Limb (tissue), 2 donors: ENCODE results near the gene BACH2.
"Not testable (repeated sequence)": the region's sequence is repeated elsewhere in the genome, so short reads cannot be mapped to it uniquely, and the experiment has no call there.

Experiments
- DNase-seq, 2 donors: peaks; one replicate each; pipeline ENCODE4 v3.0.0-alpha.2; 2016; ENCODE audit errors: extremely low spot score in 2 of 2

The BACH2 gene

GRCh38 chr6:90184334-90185298, 112.0 kb downstream of the BACH2 start:
- DNase-seq = no peak

- no peak for DNase-seq
These were observed 112.9 kb downstream of the BACH2 start for GRCh38 chr6:90183587-90184333.

GRCh38 chr6:90180526-90180925, 116.1 kb downstream of the BACH2 start:
- DNase-seq = no peak

GRCh38 chr6:90179190-90180169, 117.2 kb downstream of the BACH2 start:
- DNase-seq = no peak

- peak in 1 of 2 donors; percentile 40 for DNase-seq
These were observed 118.2 kb downstream of the BACH2 start for GRCh38 chr6:90178384-90178855.

GRCh38 chr6:90177544-90178383, 118.9 kb downstream of the BACH2 start:
- DNase-seq = no peak

GRCh38 chr6:90175627-90176538, 120.8 kb downstream of the BACH2 start:
- DNase-seq = no peak

GRCh38 chr6:90173262-90173925, 123.2 kb downstream of the BACH2 start:
- DNase-seq = no peak

GRCh38 chr6:90170601-90171000, 126.0 kb downstream of the BACH2 start:
- no peak for DNase-seq

- no peak for DNase-seq
These were observed 127.3 kb downstream of the BACH2 start for GRCh38 chr6:90169374-90169773.

GRCh38 chr6:90168693-90169131, 127.9 kb downstream of the BACH2 start:
- peak in 1 of 2 donors; percentile 22 for DNase-seq

- no peak for DNase-seq
These were observed 128.9 kb downstream of the BACH2 start for GRCh38 chr6:90167514-90168379.

GRCh38 chr6:90166155-90166924, 130.3 kb downstream of the BACH2 start:
- DNase-seq = not testable (repeated sequence)

GRCh38 chr6:90162648-90163387, 133.8 kb downstream of the BACH2 start:
- DNase-seq = no peak

GRCh38 chr6:90160013-90160412, 136.6 kb downstream of the BACH2 start:
- DNase-seq = no peak

GRCh38 chr6:90159452-90159851, 137.2 kb downstream of the BACH2 start:
- no peak for DNase-seq
